Lower lobe of right lung (tissue), 2 donors: ENCODE data around the gene PRKCZ. TPM values are rescaled to one million over a fixed set of nuclear protein-coding genes. Genes with fewer than 3 reads are reported as not detected.

Source experiments
- ATAC-seq, 2 donors: fragments of 200-7000 bp; cut with Tn5 transposase; one replicate each; pipeline ENCODE4 v1.9.1; 2020 to 2022; ENCODE audit warnings: mild to moderate bottlenecking in 2 of 2, moderate library complexity in 2 of 2
- DNase-seq: peaks from one replicate; pipeline ENCODE4 v3.0.0-alpha.2; 2020
- H3K27ac ChIP-seq: fragments of 200-600 bp; one replicate; pipeline ENCODE4 v1.8.0; 2022
- H3K27me3 ChIP-seq: fragments of 200-600 bp; one replicate; pipeline ENCODE4 v1.8.0; 2022; ENCODE audit warnings: low read depth
- H3K36me3 ChIP-seq: fragments of 200-600 bp; one replicate; pipeline ENCODE4 v1.8.0; 2022; ENCODE audit warnings: mild to moderate bottlenecking
- H3K4me1 ChIP-seq: fragments of 200-600 bp; one replicate; pipeline ENCODE4 v1.8.0; 2022
- H3K4me3 ChIP-seq: fragments of 200-600 bp; one replicate; pipeline ENCODE4 v1.8.0; 2022; ENCODE audit warnings: mild to moderate bottlenecking
- H3K9me3 ChIP-seq: fragments of 200-600 bp; one replicate; pipeline ENCODE4 v1.8.0; 2022
- intact Hi-C: fragments of 100-400 bp; cut with DNase I; formaldehyde crosslinking; loops from one replicate; pipeline ENCODE4 v1.11.0; 2022
- total RNA-seq: library from RNA; stranded (reverse); fragmentation: NEBNext Ultra II Directional; extraction: Animal tissue kit (Norgen Biotek cat#: 25700); gene quantifications from one replicate; pipeline ENCODE4 v1.2.1, GENCODE V29; 2021
- TF ChIP-seq, protein P1 (sequence below): fragments of 200-600 bp; IDR thresholded peaks from one replicate; pipeline ENCODE4 v1.8.0; 2022; ENCODE audit warnings: antibody characterized with exemption, mild to moderate bottlenecking
- donor health status: DM: no; HTN: yes; CAD: no; lungs with severe emphysema.

Gene PRKCZ
- total RNA-seq, 1 donor from 2014 or later, result 97.6 TPM

DNA sequence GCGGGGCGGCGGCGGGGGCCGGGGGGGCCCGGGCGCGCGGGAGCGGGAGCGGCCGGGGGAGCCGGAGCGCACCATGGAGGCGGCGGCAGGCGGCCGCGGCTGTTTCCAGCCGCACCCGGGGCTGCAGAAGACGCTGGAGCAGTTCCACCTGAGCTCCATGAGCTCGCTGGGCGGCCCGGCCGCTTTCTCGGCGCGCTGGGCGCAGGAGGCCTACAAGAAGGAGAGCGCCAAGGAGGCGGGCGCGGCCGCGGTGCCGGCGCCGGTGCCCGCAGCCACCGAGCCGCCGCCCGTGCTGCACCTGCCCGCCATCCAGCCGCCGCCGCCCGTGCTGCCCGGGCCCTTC, 178.5 kb downstream of the PRKCZ start:
- peaks cover 52% of the 10 kb centered on the region for H3K4me1 ChIP-seq
- intact Hi-C loops, result no loop called here

DNA sequence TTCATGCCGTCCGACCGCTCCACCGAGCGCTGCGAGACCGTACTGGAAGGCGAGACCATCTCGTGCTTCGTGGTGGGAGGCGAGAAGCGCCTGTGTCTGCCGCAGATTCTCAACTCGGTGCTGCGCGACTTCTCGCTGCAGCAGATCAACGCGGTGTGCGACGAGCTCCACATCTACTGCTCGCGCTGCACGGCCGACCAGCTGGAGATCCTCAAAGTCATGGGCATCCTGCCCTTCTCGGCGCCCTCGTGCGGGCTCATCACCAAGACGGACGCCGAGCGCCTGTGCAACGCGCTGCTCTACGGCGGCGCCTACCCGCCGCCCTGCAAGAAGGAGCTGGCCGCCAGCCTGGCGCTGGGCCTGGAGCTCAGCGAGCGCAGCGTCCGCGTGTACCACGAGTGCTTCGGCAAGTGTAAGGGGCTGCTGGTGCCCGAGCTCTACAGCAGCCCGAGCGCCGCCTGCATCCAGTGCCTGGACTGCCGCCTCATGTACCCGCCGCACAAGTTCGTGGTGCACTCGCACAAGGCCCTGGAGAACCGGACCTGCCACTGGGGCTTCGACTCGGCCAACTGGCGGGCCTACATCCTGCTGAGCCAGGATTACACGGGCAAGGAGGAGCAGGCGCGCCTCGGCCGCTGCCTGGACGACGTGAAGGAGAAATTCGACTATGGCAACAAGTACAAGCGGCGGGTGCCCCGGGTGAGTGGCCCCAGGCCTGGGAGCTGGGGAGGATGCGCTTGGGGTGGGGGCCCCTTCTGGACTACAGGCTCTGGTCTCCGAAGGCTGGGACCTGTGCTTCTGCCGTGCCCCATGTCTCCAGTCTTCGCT, 179.0 kb downstream of the PRKCZ start:
- Histone ChIP-seq H3K4me3 (peak overlapping the region; percentile 64), H3K36me3 (no peaks in the 10 kb centered on the region), H3K4me1 (peaks cover 52% of the 10 kb centered on the region), H3K9me3 (no peaks in the 10 kb centered on the region), H3K27ac (peak overlapping the region; percentile 89), H3K27me3 (no peaks in the 10 kb centered on the region)
- DNase-seq (peak; percentile 84), ATAC-seq (peak; percentile 1 to 4)
- intact Hi-C loops, result no loop called here
- TF ChIP-seq, protein P1, sequence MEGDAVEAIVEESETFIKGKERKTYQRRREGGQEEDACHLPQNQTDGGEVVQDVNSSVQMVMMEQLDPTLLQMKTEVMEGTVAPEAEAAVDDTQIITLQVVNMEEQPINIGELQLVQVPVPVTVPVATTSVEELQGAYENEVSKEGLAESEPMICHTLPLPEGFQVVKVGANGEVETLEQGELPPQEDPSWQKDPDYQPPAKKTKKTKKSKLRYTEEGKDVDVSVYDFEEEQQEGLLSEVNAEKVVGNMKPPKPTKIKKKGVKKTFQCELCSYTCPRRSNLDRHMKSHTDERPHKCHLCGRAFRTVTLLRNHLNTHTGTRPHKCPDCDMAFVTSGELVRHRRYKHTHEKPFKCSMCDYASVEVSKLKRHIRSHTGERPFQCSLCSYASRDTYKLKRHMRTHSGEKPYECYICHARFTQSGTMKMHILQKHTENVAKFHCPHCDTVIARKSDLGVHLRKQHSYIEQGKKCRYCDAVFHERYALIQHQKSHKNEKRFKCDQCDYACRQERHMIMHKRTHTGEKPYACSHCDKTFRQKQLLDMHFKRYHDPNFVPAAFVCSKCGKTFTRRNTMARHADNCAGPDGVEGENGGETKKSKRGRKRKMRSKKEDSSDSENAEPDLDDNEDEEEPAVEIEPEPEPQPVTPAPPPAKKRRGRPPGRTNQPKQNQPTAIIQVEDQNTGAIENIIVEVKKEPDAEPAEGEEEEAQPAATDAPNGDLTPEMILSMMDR, result no peak

More for the DNA sequence above, 178.5 kb downstream of the PRKCZ start:
- Histone ChIP-seq H3K27me3 (no peaks in the 10 kb centered on the region), H3K9me3 (no peaks in the 10 kb centered on the region), H3K4me3 (peak overlapping the region; percentile 64), H3K27ac (peak overlapping the region; percentile 89), H3K36me3 (no peaks in the 10 kb centered on the region)
- no peak for ATAC-seq
- peak; percentile 68 for DNase-seq
- TF ChIP-seq, protein P1, result no peak

DNA sequence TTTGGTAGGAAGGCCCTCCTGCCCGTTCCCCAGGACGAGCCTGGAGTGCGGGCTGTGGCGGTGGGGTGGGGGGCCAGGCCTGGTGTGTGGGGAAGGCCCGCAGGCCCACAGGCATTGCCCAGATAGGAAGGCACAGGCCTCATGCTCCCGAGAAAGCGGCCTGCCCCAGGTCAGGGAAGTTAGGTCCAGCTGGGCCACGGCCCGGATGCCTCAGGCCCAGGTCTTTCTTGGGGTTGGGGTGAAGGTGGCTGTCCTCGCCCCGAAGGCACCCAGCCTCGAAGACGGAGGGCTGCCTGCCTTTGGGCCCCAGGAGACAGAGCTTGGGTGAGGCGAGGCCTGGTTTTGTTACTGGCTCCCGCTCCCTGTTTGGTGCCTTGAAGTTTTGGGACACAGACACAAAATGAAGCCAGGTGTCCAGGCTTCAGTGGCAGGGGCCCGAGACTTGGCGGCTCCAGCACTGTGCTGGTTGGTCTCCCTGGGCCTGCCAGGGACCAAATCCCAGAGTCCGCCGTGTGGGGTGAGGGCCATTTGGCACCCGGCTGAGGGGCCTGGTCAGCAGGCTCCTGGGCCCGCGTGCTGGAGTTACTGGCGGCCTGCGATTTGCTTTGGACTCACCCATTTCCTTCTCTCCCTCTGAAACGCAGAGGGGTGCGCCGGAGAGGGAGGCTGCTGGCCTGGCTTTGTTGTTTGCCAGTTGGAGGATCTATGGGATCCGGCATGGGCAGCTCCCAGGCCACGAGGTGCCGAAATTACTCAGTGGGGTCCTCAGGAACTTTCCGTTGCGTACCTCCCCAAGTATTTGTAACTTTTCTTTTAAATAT, 179.9 kb downstream of the PRKCZ start:
- intact Hi-C loops, result no loop called here
- H3K36me3 ChIP-seq, result no peaks in the 10 kb centered on the region
- H3K27me3 ChIP-seq, result no peaks in the 10 kb centered on the region
- no peaks in the 10 kb centered on the region for H3K9me3 ChIP-seq
- DNase-seq, result peak; percentile 68
- peak overlapping the region; percentile 89 for H3K27ac ChIP-seq
- H3K4me3 ChIP-seq, result peak overlapping the region; percentile 64
- peaks cover 61% of the 10 kb centered on the region for H3K4me1 ChIP-seq
- ATAC-seq, result no peak
- TF ChIP-seq, protein P1, result no peak

DNA sequence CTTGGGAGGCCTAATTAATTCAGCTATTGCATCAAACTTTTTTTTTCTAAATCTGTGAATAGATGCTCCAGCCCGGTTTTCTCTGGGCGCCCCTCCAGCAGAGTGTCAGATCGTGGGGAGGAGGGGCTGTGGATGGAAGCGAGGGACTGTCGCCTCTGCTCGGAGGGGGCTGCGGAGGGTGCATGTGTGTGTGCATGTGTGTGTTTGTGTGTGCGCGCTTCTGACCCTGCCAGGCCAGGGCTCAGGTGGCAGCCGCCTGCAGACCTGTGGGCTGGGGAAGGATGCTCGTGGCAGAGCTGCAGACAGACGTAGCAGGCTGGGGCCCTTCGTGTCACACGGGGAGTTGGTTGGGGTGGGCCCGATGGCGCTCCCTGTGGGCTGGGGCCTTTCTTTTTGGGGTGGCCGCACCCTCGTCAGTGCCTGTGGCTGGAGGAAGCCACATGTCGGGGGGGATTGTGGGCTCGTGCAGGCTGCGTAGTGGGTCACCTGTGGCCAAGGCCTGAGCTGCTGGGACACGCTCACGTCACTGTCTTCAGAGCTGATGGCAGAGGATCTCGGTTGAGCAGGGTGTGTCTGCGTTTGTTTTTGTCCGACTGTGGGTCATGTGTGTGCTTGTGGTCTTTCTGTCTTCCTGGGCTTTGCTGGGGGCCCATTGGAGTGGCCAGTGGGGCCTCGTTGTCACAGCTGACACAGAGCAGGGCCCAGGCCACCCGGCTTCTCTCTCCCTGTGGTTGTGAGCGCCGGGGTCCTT, 180.7 kb downstream of the PRKCZ start:
- DNase-seq (peak; percentile 58), ATAC-seq (no peak)
- Histone ChIP-seq H3K4me1 (peaks cover 70% of the 10 kb centered on the region), H3K36me3 (no peaks in the 10 kb centered on the region), H3K9me3 (no peaks in the 10 kb centered on the region), H3K4me3 (peak overlapping the region; percentile 64), H3K27me3 (no peaks in the 10 kb centered on the region), H3K27ac (peak overlapping the region; percentile 89)
- TF ChIP-seq, protein P1, result no peak
- intact Hi-C loops, result no loop called here

DNA sequence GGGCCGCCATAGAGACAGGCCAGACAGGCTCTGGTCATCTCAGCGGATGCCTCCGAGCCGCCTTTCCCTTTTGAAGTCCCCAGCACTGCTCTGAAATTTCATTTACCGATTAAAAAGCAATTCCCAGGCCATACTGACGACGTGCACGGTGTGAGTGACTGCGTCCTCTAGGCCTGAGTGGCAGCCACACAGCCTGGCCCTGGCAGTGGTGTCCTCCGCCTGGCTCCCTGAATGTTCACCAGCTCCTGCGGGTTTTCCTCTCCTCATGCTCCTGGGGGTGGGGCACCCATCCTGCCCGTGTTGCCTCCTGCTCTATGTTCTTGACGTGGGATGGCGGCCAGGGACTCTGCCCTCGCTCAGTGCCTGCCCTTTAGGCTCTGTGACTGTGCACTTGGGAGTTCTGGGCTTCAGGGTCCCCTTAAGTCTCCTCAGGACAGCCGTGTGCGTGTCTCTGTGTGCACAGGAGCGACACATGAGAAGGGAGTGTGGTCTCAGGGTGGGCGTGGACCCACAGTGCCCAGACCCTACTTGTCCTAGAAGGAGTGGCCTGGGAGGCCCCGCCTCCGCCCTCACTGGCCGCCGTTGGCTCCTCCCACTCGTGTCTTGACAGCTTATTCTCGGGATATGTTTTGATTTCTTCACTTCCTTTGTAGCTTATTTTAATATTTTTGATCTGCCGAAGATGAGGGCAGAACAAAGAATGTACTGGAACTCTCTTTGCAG, 181.5 kb downstream of the PRKCZ start:
- intact Hi-C loops, result no loop called here
- H3K4me3 ChIP-seq, result peak overlapping the region; percentile 64
- ATAC-seq, result peak; percentile 49 to 59
- H3K27me3 ChIP-seq, result no peaks in the 10 kb centered on the region
- TF ChIP-seq, protein P1, result no peak
- H3K4me1 ChIP-seq, result peaks cover 72% of the 10 kb centered on the region
- no peaks in the 10 kb centered on the region for H3K9me3 ChIP-seq
- peak overlapping the region; percentile 89 for H3K27ac ChIP-seq
- peak; percentile 94 for DNase-seq
- no peaks in the 10 kb centered on the region for H3K36me3 ChIP-seq
